Retinal pigment epithelial cell (primary cell): Measurements from ENCODE around the gene KRTAP1-4.
"Not testable (repeated sequence)": the region's sequence is repeated elsewhere in the genome, so short reads cannot be mapped to it uniquely, and the experiment has no call there.

ENCODE experiments used
- DNase-seq: peaks from one replicate; pipeline ENCODE4 v3.0.0-alpha.2; 2010; ENCODE audit warnings: low read depth
- H3K4me3 ChIP-seq: 2 replicates; pipeline ENCODE4 v1.5.1; 2011; ENCODE audit warnings: mild to moderate bottlenecking, low read length, control low read depth, moderate library complexity
- TF ChIP-seq, protein P1 (sequence below): conservative IDR thresholded peaks from 2 replicates; pipeline ENCODE4 v1.5.1; 2011; ENCODE audit warnings: low read depth, low read length, control low read depth, inconsistent platforms

Gene KRTAP1-4

DNA sequence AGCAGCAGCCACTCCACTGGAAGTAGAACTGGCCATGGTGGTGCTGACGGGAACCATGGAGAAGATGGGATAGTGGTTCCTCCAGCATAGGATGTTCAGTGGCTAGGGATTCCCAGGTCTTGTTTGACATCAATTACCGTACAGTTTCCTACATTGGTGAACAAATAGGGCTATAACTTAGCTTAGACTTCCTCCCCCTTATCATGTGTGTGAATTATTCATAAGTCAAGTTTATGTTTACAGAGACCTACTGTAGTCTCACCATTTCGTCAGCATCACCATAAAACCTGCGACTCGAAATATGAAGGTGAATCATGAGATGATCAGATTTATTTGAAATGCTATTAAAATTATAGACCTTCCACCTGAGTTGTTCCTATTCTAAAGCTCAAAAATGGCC, 28.7 kb upstream of the KRTAP1-4 start:
- no peak for DNase-seq
- no peak overlapping the region for H3K4me3 ChIP-seq
- TF ChIP-seq, protein P1, sequence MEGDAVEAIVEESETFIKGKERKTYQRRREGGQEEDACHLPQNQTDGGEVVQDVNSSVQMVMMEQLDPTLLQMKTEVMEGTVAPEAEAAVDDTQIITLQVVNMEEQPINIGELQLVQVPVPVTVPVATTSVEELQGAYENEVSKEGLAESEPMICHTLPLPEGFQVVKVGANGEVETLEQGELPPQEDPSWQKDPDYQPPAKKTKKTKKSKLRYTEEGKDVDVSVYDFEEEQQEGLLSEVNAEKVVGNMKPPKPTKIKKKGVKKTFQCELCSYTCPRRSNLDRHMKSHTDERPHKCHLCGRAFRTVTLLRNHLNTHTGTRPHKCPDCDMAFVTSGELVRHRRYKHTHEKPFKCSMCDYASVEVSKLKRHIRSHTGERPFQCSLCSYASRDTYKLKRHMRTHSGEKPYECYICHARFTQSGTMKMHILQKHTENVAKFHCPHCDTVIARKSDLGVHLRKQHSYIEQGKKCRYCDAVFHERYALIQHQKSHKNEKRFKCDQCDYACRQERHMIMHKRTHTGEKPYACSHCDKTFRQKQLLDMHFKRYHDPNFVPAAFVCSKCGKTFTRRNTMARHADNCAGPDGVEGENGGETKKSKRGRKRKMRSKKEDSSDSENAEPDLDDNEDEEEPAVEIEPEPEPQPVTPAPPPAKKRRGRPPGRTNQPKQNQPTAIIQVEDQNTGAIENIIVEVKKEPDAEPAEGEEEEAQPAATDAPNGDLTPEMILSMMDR = no peak

GRCh38 chr17:41057547-41057946, 27.6 kb upstream of the KRTAP1-4 start:
- no peak overlapping the region for H3K4me3 ChIP-seq
- no peak for DNase-seq
- TF ChIP-seq, protein P1 = no peak

DNA sequence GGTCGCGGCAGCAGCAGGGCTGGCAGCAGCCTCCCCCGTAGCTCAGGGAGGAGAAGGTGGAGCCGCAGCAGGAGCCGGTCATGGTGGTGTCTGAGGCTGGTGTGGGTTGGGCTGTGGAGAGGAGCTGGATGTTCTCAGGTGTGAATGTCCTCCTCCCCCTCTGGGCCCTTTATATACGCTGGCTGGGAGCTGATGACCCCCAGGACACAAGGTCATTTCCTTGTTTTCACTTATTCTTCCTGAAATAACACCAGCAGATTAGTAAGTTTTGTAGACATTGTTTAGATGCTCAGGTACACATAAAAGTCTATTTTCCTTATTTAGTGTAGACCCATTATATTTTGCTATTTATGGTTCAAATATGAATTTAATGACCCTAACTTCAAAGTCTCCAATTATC, 25.1 kb upstream of the KRTAP1-4 start, which contains the start of gene KRTAP2-2:
TSS of gene KRTAP2-2 (minus strand) at position 101 of the 400 bp plus-strand sequence. CDS start at position 82, 19 bp downstream.
- not testable (repeated sequence) for H3K4me3 ChIP-seq, DNase-seq

DNA sequence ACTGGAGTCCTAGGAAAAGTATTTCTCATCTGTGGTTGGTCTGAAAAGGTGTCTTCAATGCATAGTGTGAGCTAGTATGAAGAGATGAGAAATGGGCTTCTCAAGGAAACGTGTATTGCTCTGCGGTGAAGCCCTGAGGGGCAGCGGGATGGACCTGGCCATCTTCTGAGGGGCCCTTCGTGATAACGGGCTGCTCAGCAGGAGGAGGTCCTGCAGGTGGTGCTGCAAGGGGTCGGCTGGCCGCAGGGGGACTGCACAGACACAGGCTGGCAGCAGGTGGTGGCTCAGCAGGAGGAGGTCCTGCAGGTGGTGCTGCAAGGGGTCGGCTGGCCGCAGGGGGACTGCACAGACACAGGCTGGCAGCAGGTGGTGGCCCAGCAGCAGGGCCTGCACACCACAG, 24.6 kb upstream of the KRTAP1-4 start:
- H3K4me3 ChIP-seq, DNase-seq: not testable (repeated sequence)

DNA sequence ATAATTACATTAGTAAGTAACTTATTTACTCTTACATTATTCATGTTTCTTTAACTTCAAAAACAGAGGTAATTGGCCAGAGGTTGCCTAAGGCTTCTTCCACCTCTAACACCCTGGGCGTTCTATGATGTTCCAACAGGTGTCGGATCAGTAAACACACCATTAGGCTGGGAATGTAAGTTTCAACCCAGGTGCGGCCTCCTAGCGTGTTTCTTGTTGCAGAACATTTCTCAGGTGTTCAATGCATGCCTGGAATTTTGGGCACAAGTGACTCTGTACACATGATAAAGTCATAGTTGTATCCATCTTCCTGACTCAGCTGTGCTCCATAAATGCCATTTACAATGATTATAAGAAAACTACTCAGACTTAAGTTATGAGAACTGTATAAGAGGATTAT, 24.0 kb upstream of the KRTAP1-4 start:
- DNase-seq = no peak
- no peak overlapping the region for H3K4me3 ChIP-seq
- TF ChIP-seq, protein P1 = no peak

DNA sequence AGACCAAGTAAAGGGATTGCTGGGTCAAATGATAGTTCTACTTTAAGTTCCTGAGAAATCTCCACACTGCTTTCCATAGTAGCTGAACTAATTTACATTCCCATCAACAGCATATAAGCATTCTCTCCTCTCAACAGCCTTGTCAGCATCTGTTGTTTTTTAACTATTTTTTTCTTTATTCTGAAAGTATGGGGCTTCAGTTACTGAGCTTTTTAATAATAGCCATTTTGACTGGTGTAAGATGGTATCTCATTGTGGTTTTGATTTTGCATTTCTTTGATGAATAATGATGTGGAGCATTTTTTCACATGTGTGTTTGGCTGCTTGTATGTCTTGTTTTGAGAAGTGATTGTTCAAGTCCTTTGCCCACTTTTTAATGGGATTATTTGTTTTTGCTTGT, 22.6 kb upstream of the KRTAP1-4 start:
- TF ChIP-seq, protein P1 = no peak
- DNase-seq = no peak
- no peak overlapping the region for H3K4me3 ChIP-seq

- no peak for DNase-seq
- TF ChIP-seq, protein P1 = no peak
- H3K4me3 ChIP-seq = no peak overlapping the region
Measured at GRCh38 chr17:41049110-41049509, 19.1 kb upstream of the KRTAP1-4 start.

- TF ChIP-seq, protein P1 = no peak
- H3K4me3 ChIP-seq = no peak overlapping the region
- DNase-seq = no peak
Measured at GRCh38 chr17:41048441-41048840, 18.4 kb upstream of the KRTAP1-4 start.

- H3K4me3 ChIP-seq, DNase-seq: not testable (repeated sequence)
Measured at GRCh38 chr17:41046735-41047465, 16.9 kb upstream of the KRTAP1-4 start, which contains the start of gene KRTAP2-1. Gene KRTAP2-1 (minus strand): TSS chr17:41047316. CDS start chr17:41047267, 49 bp downstream.
